A673 (cell line): ENCODE data around the gene AMTN. TPM values are rescaled to one million over a fixed set of nuclear protein-coding genes. Genes with fewer than 3 reads are reported as not detected.

Source experiments
- BruUV-seq: library from RNA; stranded (reverse); fragments of 400-500 nt; replicated peaks from 2 replicates; lab custom pipeline; 2021; lab: Mats Ljungman, UMichigan
- CTCF ChIA-PET: fragments of 300-600 bp; sonication (Branson Sonifier 250); formaldehyde crosslinking; loops from one replicate; lab custom pipeline; 2022; ENCODE audit warnings: antibody characterized with exemption; lab: Charles Lee
- POLR2A ChIA-PET: fragments of 300-600 bp; sonication (Branson Sonifier 250); formaldehyde crosslinking; loops from one replicate; lab custom pipeline; 2022; ENCODE audit warnings: antibody characterized with exemption; ENCODE audit not compliant: low non-redundant PET; lab: Charles Lee
- DNase-seq: peaks from one replicate; pipeline ENCODE4 v3.0.0-alpha.2; 2015; ENCODE audit warnings: low spot score
- H3K27ac ChIP-seq: fragments of 200-600 bp; sonication (generic); 2 replicates; pipeline ENCODE4 v1.5.1; 2016; ENCODE audit warnings: mixed run types, low read depth, mild to moderate bottlenecking, mixed read lengths, antibody characterized with exemption, low read length; ENCODE audit not compliant: poor library complexity, severe bottlenecking
- H3K27me3 ChIP-seq: fragments of 200-600 bp; sonication (generic); replicated peaks from 2 replicates; pipeline ENCODE4 v1.6.1; 2017; ENCODE audit warnings: mixed run types, low read depth, mild to moderate bottlenecking, mixed read lengths, antibody characterized with exemption, low read length; ENCODE audit not compliant: insufficient read depth, poor library complexity
- H3K36me3 ChIP-seq: fragments of 200-600 bp; sonication (generic); 2 replicates; pipeline ENCODE4 v1.6.1; 2016; ENCODE audit warnings: mixed run types, mild to moderate bottlenecking, mixed read lengths, antibody characterized with exemption, low read length; ENCODE audit not compliant: insufficient read depth, poor library complexity, severe bottlenecking
- H3K4me1 ChIP-seq: fragments of 200-600 bp; sonication (generic); 2 replicates; pipeline ENCODE4 v1.6.1; 2017; ENCODE audit warnings: mixed run types, mild to moderate bottlenecking, mixed read lengths, antibody characterized with exemption, low read length; ENCODE audit not compliant: insufficient read depth, poor library complexity, severe bottlenecking
- H3K4me3 ChIP-seq: fragments of 200-600 bp; sonication (generic); 2 replicates; pipeline ENCODE4 v1.5.1; 2016; ENCODE audit warnings: low read depth, mixed run types, mild to moderate bottlenecking, mixed read lengths, low read length; ENCODE audit not compliant: poor library complexity, severe bottlenecking
- H3K9me3 ChIP-seq: fragments of 200-600 bp; sonication (generic); 2 replicates; pipeline ENCODE4 v1.6.1; 2016; ENCODE audit warnings: mixed run types, low read depth, mild to moderate bottlenecking, mixed read lengths, antibody characterized with exemption, low read length; ENCODE audit not compliant: poor library complexity, severe bottlenecking
- CTCF ChIP-seq: fragments of 300-800, 200-600 bp; sonication (generic); conservative IDR thresholded peaks from 2 replicates; pipeline ENCODE4 v1.5.1; 2017; ENCODE audit warnings: low read depth, mild to moderate bottlenecking, antibody characterized with exemption, low read length, moderate library complexity, mixed read lengths
- EZH2 ChIP-seq: fragments of 200-600 bp; sonication (generic); IDR thresholded peaks from 2 replicates; pipeline ENCODE4 v1.6.1; 2017; ENCODE audit warnings: borderline replicate concordance, low read depth, mild to moderate bottlenecking, mixed read lengths, antibody characterized with exemption, low read length; ENCODE audit not compliant: poor library complexity, severe bottlenecking
- intact Hi-C: fragments of 100-400 bp; cut with micrococcal nuclease; formaldehyde crosslinking; loops from one replicate; pipeline ENCODE4 v1.10.0; 2022; ENCODE audit not compliant: unreplicated experiment
- total RNA-seq: library from RNA; stranded (reverse); gene quantifications from 2 replicates; pipeline ENCODE4 v1.2.3, GENCODE V29; 2021

Gene AMTN
- total RNA-seq, 1 experiment from 2014 or later, result not detected

DNA sequence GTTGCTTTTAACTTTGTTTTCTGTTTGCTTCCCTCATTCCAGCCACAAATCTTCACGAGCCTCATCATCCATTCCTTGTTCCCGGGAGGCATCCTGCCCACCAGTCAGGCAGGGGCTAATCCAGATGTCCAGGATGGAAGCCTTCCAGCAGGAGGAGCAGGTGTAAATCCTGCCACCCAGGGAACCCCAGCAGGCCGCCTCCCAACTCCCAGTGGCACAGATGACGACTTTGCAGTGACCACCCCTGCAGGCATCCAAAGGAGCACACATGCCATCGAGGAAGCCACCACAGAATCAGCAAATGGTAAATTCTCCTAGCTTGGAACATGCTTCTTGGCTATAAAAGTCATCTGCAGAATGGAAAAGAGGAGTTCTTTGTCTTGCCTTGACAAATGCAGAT, 12.6 kb downstream of the AMTN start:
- no peak overlapping the region for H3K27ac ChIP-seq
- DNase-seq, result no peak
- H3K4me3 ChIP-seq, result no peak overlapping the region
- no peaks in the 10 kb centered on the region for H3K27me3 ChIP-seq
- TF ChIP-seq CTCF (no peak), EZH2 (no peak)
- ChIA-PET POLR2A (no interaction called here), CTCF (no interaction called here)
- BruUV-seq, result no TSS peak
- no peaks in the 10 kb centered on the region for H3K9me3 ChIP-seq
- intact Hi-C loops, result no loop called here
- H3K36me3 ChIP-seq, result no peaks in the 10 kb centered on the region
- no peaks in the 10 kb centered on the region for H3K4me1 ChIP-seq

DNA sequence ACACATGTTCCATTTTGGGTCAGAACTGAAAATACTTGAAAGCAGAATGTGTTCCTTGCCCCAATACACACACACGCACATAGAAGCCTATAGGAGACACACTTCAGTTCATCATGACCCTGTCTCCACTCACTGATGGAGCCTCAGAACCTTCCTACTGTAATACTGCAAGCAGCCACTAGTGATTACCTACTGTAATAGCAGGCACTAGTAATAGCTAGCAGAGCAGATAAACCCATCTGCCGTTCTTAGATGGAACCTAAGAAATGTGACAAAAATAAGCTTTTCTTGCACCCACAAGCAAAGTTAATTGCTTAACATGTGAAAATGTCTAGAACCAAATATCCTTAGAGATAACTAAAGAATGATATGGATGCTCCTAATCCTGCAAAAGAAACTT, 13.6 kb downstream of the AMTN start:
- ChIA-PET CTCF (no interaction called here), POLR2A (no interaction called here)
- Histone ChIP-seq H3K4me3 (no peak overlapping the region), H3K36me3 (no peaks in the 10 kb centered on the region), H3K27me3 (no peaks in the 10 kb centered on the region), H3K27ac (no peak overlapping the region), H3K4me1 (no peaks in the 10 kb centered on the region), H3K9me3 (no peaks in the 10 kb centered on the region)
- peak; percentile 2 for DNase-seq
- intact Hi-C loops, result no loop called here
- TF ChIP-seq CTCF, result peak; percentile 24; the same call in 1 of the 2 replicates
- no peak for TF ChIP-seq EZH2
- no TSS peak for BruUV-seq

- Histone ChIP-seq H3K36me3 (no peaks in the 10 kb centered on the region), H3K9me3 (no peaks in the 10 kb centered on the region), H3K27me3 (no peaks in the 10 kb centered on the region), H3K4me3 (no peak overlapping the region), H3K27ac (no peak overlapping the region), H3K4me1 (no peaks in the 10 kb centered on the region)
- intact Hi-C loops, result no loop called here
- BruUV-seq, result no TSS peak
- CTCF ChIA-PET, result no interaction called here
- POLR2A ChIA-PET, result no interaction called here
- DNase-seq, result no peak
- TF ChIP-seq CTCF (no peak), EZH2 (no peak)
Observed at GRCh38 chr4:70533211-70533610, 14.8 kb downstream of the AMTN start.
